Measurements from ENCODE around the gene MYO9B.

The MYO9B gene

DNA sequence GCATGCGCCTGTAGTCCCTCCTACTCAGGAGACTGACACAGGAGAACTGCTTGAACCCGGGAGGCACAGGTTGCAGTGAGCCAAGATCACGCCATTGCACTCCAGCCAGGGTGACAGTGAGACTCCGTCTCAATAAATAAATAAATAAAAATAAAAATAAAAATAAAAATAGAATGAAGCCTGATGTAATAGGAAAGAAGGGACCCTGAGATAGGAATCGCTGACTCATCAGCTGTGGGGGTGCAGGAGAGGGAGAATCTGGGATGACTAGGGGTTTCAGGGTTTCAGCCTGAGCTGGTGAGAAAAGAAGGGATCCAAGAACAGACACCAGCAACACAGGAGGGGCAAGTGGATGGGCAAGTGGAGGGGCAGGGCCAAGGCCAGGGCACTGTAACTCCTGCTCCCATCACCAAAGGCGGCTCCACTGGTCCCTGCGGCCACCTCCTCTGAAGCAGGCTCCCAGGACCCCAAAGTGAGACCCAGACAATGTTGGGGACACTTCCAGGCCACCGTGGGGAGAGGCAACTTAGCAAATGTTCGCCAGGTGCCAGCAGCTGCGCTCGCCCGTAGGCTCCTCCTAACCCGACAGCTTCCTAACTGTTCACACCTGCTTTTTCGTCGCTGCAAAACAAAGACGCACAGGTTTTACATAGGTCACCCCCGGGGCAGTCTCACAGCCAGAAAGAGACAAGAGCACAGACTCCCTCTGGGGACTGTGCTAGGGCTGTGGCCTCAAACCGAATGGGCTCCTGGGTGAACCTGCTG is 1.5 kb upstream of the MYO9B start:
- Histone ChIP-seq H3K36me3 (ENCODE audit: insufficient read depth, low read length) (peaks cover 15% of the 10 kb centered on the region), H3K4me1 (ENCODE audit: insufficient read depth, low read length) (peaks cover 24% of the 10 kb centered on the region), H3K27me3 (ENCODE audit: insufficient read depth, low read length) (no peaks in the 10 kb centered on the region), H2AFZ (ENCODE audit: low read depth, low read length) (no peak overlapping the region), H3K4me3 (ENCODE audit: low read length) (peak overlapping the region; percentile 63), H3K9me3 (ENCODE audit: low read length) (no peaks in the 10 kb centered on the region)

DNA sequence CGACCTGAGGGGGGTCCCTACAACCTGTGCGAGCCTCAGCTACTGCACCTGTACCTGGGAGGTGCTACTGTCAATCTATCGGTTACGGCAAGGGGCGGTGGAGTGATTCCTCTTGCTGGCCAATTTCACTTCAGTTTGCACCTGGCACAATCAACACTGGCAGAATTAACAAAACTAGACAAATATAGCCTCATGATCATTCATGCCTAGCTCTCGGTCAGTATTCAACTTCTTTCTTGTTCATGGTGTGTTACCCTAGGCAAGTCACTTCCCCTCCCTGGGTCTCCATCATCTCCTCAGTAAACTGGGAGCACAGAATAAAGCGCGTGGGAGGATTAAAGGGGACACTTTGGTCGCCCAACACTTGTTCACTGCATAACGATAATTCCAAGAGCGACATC is 943 bp upstream of the MYO9B start:
- Histone ChIP-seq H3K36me3 (ENCODE audit: insufficient read depth, low read length) (peaks cover 14% of the 10 kb centered on the region), H3K9me3 (ENCODE audit: low read length) (no peaks in the 10 kb centered on the region)

DNA sequence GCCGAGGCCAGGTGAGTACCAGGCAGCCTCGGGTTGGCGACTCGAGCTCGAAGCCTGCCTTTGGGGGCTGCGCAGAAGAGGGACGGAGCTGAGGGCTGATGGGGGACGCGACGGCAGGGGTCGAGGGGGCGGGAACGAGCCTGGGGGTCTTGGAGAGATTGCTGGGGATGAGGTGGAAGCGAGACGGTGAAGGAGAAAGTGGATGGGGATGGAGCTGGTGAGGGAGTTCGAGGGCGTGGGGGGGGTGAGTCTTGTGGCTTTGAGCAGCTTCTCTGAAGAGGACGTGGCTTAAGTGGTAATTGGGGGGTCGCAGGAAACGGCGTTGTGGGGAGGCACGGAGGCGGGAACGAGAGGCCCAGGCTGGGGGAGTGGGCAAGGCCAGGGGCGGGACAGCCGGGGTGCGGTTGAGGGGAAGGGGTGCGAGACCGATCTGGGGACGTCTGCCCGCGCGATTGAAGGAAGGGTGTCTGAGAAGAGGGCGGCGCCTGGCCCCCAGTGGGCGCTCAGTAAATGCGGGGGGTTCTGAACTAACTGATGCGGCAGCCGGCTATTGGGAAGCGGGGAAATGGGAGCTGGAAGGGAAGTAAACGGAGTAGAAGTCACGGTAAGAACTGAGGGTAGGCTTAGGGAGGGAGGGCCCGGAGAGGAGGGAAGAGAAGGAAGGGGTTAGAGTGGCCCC is 426 bp downstream of the MYO9B start:
- peaks cover 10% of the 10 kb centered on the region for H3K36me3 ChIP-seq (ENCODE audit: insufficient read depth, low read length)
- peak overlapping the region; percentile 69 for H3K4me3 ChIP-seq (ENCODE audit: low read length)
- peak overlapping the region; percentile 13 for H2AFZ ChIP-seq (ENCODE audit: low read depth, low read length)
- no peaks in the 10 kb centered on the region for H3K27me3 ChIP-seq (ENCODE audit: insufficient read depth, low read length)
- H3K4me1 ChIP-seq (ENCODE audit: insufficient read depth, low read length), result peaks cover 38% of the 10 kb centered on the region
- H3K9me3 ChIP-seq (ENCODE audit: low read length), result no peaks in the 10 kb centered on the region

More for the DNA sequence above, 943 bp upstream of the MYO9B start:
- H3K4me3 ChIP-seq (ENCODE audit: low read length), result peak overlapping the region; percentile 63
- no peaks in the 10 kb centered on the region for H3K27me3 ChIP-seq (ENCODE audit: insufficient read depth, low read length)
- peak overlapping the region; percentile 21 for H2AFZ ChIP-seq (ENCODE audit: low read depth, low read length)
- peaks cover 30% of the 10 kb centered on the region for H3K4me1 ChIP-seq (ENCODE audit: insufficient read depth, low read length)

DNA sequence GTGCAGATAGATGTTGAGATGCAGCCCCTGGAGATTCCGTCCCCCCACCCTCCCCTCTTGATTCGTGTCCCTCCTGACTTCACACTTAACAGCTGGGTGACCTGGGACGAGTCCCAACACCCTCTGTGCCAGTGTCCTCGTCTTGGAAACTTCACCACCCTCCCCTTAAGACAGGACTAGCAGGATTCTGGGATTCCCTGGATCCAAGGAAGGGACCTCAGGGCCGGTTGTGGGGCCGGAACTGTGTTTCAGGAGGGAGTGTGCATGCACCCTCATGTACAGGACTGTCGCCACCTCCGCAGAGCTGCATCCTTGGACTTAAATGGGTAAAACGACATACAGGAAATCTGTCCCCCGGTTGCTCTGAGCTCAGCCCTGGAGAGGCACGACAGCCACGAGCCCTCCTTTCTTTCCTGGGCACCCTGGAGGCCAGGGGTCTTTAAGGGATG is 990 bp downstream of the MYO9B start:
- H3K27me3 ChIP-seq (ENCODE audit: insufficient read depth, low read length), result no peaks in the 10 kb centered on the region
- H3K4me3 ChIP-seq (ENCODE audit: low read length), result peak overlapping the region; percentile 69
- peaks cover 4% of the 10 kb centered on the region for H3K36me3 ChIP-seq (ENCODE audit: insufficient read depth, low read length)
- H3K4me1 ChIP-seq (ENCODE audit: insufficient read depth, low read length), result peaks cover 38% of the 10 kb centered on the region
- H3K9me3 ChIP-seq (ENCODE audit: low read length), result no peaks in the 10 kb centered on the region
- peak overlapping the region; percentile 13 for H2AFZ ChIP-seq (ENCODE audit: low read depth, low read length)

DNA sequence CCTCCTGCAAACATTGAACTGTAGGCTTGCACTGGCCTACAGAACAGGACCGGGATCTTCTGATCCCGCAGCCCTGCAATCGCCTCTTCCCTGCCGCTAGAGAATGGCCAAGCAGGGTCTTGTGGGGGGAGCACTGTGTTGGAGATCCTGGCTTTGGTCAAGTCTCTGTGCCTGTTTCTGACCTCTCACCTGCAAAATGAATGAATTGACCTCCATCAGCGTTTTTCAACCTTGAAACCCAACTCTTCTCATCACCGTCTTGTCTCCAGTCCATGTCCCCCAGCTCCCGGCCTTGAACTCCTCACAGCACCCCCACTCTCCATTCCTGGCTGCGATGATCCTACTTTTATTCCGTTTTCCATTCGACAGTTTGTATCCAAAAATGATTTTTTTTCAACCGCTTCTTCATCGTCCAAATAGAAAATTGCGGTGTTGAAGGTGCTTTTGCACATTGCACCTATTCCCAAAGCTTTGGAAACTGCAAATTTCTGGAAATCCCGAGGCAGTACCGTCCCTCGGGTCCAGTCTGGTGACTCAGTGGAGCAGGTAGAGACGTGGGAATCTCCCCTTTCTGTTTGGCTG is 2.0 kb downstream of the MYO9B start:
- Histone ChIP-seq H3K9me3 (ENCODE audit: low read length) (no peaks in the 10 kb centered on the region), H3K36me3 (ENCODE audit: insufficient read depth, low read length) (no peaks in the 10 kb centered on the region), H3K4me1 (ENCODE audit: insufficient read depth, low read length) (peaks cover 38% of the 10 kb centered on the region), H3K4me3 (ENCODE audit: low read length) (peak overlapping the region; percentile 69), H3K27me3 (ENCODE audit: insufficient read depth, low read length) (no peaks in the 10 kb centered on the region), H2AFZ (ENCODE audit: low read depth, low read length) (no peak overlapping the region)

DNA sequence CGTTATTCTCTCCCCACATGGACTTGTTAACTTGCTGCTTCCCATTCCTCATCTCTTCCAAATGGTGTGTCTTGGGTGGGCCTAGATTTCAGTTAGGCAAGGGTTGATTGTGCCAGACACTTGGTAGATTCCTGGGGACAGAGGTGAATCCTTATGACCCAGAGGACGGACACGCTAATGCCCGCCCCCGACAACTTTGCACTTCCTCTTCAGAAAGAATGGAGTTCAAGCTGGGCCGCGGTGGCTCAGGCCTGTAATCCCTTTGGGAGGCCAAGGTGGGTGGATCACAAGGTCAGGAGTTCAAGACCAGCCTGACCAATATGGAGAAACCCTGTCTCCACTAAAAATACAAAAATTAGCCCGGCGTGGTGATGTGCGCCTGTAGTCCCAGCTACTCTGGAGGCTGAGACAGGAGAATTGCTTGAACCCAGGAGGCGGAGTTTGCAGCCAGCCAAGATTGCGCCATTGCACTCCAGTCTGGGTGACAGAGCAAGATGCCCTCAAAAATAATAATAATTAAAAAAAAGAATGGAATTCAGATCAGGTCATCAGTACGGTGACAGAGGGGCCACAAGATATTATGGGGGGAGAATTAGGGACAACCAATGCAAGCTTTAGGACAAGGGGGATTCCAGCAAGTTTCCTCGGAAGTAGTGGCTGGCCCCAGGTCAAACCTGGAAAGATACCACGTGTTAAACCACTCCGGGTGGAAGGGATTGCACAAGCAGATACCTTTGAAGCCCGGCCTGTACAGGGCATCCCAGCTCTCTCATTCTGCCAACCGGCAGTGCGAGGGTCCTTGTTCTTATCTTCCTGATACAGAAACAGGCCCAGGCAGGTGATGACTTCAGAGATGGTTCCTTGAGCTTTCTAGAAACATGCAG is 2.7 kb downstream of the MYO9B start:
- peaks cover 38% of the 10 kb centered on the region for H3K4me1 ChIP-seq (ENCODE audit: insufficient read depth, low read length)
- peaks cover 2% of the 10 kb centered on the region for H3K36me3 ChIP-seq (ENCODE audit: insufficient read depth, low read length)
- no peak overlapping the region for H2AFZ ChIP-seq (ENCODE audit: low read depth, low read length)
- no peaks in the 10 kb centered on the region for H3K27me3 ChIP-seq (ENCODE audit: insufficient read depth, low read length)
- no peaks in the 10 kb centered on the region for H3K9me3 ChIP-seq (ENCODE audit: low read length)
- H3K4me3 ChIP-seq (ENCODE audit: low read length), result no peak overlapping the region

DNA sequence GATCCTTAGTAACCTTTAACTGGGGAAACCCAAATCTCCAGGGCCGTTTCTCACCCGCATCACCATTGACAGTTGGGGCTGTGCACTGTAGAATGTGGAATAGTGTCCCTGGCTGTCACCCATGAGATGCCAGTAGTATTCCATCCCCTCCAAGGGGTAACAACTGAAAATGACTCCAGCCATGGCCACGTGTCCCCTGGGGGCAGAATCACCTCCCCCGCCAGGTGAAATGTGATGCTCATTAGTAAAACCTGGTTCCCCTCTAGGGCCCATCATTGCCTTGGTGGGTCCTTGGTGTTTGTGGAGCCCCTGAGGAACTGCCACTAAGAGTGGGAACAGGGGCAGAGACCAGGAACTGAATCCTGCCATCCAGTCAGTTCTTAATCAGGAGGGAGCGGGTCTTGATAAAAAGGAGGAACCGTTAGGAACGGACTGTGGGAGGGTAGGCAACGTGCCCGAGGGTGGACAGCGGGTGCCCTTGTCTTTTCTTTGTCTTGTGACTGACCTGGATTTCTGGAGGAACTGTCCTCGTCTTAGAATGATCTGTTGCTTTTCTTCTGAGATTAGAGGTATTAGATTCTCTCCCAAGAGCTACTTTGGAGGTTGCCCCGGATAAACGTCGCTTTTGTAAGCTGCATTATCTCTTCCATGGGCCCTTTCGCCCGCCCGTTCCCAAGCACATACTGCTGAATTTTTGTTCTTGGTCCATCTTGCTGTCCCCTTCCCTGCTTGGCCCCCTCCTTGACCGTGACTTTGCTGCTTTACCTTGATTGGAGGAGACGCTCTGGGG is 3.5 kb downstream of the MYO9B start:
- peaks cover 36% of the 10 kb centered on the region for H3K4me1 ChIP-seq (ENCODE audit: insufficient read depth, low read length)
- H2AFZ ChIP-seq (ENCODE audit: low read depth, low read length), result no peak overlapping the region
- H3K27me3 ChIP-seq (ENCODE audit: insufficient read depth, low read length), result no peaks in the 10 kb centered on the region
- H3K36me3 ChIP-seq (ENCODE audit: insufficient read depth, low read length), result peaks cover 3% of the 10 kb centered on the region
- peak overlapping the region; percentile 44 for H3K4me3 ChIP-seq (ENCODE audit: low read length)
- H3K9me3 ChIP-seq (ENCODE audit: low read length), result no peaks in the 10 kb centered on the region

DNA sequence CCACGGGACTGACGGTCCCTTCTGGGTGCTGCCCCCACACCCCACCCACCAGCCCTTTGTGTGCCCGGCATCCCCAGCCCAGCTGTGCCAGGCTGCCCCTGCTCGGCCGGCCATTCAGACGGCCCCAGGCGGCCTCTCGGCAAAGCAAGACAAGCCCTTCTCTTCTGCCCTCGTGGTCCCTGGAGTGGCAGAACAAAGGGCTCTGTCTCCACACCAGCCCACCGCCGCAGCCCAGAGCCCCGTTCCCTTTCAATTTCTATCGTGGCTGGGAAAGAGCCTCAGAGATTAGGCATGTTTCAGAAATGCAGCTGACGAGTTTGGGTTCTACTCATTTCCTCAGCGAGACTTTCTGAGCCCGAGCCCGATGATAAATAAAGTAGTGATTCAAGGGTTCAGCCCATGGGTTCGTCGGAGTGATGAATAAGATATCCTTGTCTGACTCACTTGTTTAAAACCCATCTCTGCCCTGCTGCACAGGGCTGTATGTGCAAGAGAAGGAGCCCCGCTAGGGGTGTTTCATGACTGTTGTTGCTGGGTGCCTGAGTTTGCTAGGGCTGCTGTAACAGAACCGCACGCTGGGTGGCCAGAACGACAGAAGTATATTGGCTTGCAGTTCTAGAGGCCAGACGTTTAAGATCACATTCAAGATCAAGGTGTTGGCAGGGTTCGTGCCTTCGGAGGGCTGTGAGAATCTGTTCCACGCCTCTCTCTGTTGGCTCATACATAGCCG is 4.3 kb downstream of the MYO9B start:
- no peaks in the 10 kb centered on the region for H3K27me3 ChIP-seq (ENCODE audit: insufficient read depth, low read length)
- H3K36me3 ChIP-seq (ENCODE audit: insufficient read depth, low read length), result peaks cover 3% of the 10 kb centered on the region
- no peaks in the 10 kb centered on the region for H3K9me3 ChIP-seq (ENCODE audit: low read length)
- H3K4me1 ChIP-seq (ENCODE audit: insufficient read depth, low read length), result peaks cover 29% of the 10 kb centered on the region
- peak overlapping the region; percentile 44 for H3K4me3 ChIP-seq (ENCODE audit: low read length)
- no peak overlapping the region for H2AFZ ChIP-seq (ENCODE audit: low read depth, low read length)

DNA sequence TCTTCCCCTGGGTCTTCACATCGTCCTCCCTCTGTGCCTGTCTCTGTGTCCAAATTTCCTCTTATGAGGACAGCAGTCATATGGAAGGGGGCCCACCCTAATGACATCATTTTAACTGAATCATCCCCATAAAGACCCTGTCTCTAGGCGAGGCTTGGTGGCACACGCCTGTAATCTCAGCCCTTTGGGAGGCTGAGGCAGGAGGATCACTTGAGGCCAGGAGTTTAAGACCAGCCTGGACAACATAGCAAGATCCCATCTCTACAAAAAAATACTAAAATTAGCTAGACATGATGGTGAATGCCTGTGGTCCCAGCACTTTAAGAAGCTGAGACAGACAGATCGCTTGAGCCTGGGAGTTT is 4.8 kb downstream of the MYO9B start:
- H3K9me3 ChIP-seq (ENCODE audit: low read length), result no peaks in the 10 kb centered on the region
- H3K36me3 ChIP-seq (ENCODE audit: insufficient read depth, low read length), result peaks cover 3% of the 10 kb centered on the region
- H3K27me3 ChIP-seq (ENCODE audit: insufficient read depth, low read length), result no peaks in the 10 kb centered on the region
- no peak overlapping the region for H2AFZ ChIP-seq (ENCODE audit: low read depth, low read length)
- H3K4me1 ChIP-seq (ENCODE audit: insufficient read depth, low read length), result peaks cover 29% of the 10 kb centered on the region
- peak overlapping the region; percentile 44 for H3K4me3 ChIP-seq (ENCODE audit: low read length)

DNA sequence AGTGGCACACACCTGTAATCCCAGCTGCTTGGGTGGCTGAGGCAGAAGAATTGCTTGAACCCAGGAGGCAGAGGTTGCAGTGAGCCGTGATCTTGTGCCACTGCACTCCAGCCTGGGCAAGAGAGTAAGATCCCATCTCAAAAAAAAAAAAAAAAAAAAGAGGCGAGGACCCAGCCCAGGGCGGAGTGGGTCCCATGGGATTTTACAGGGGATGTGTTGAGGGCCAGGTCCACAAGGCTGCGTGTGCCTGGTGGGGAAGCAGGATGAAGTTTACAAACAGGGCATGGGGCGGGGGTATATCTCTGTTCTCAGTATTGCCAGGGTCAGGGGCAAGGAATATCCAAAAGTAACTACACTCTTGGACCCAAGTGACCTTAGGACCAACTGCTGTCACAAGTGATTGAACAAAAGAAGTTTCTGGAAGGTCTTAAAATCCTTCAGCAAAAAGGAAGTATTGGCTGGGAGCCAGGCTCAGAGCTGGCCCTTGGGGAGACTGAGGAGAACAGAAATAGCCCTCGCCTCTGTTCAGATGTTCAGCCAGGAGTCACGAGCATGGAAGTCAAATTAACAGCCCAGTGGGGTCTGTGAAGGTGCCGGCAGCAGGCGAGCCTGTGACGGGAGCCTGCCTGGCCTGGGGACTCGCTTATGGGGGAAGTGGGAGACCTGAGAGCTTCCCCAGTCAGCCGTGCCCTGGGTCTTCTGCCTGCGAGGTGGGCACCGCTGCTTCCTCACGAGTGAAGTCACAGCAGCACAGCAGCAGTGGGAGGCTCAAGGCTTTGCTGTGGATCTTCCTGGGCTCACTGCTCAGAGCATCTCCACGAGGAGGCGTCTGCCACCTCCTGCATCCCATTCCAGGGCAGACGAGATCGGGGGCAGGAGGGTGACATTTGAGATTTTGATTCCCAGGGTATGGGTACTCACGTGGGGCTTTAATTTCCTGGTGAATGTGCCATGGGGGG is 6.4 kb downstream of the MYO9B start:
- Histone ChIP-seq H3K27me3 (ENCODE audit: insufficient read depth, low read length) (no peaks in the 10 kb centered on the region), H3K4me3 (ENCODE audit: low read length) (no peak overlapping the region), H3K36me3 (ENCODE audit: insufficient read depth, low read length) (peaks cover 12% of the 10 kb centered on the region), H3K4me1 (ENCODE audit: insufficient read depth, low read length) (peaks cover 23% of the 10 kb centered on the region), H2AFZ (ENCODE audit: low read depth, low read length) (no peak overlapping the region), H3K9me3 (ENCODE audit: low read length) (peaks cover 2% of the 10 kb centered on the region)

DNA sequence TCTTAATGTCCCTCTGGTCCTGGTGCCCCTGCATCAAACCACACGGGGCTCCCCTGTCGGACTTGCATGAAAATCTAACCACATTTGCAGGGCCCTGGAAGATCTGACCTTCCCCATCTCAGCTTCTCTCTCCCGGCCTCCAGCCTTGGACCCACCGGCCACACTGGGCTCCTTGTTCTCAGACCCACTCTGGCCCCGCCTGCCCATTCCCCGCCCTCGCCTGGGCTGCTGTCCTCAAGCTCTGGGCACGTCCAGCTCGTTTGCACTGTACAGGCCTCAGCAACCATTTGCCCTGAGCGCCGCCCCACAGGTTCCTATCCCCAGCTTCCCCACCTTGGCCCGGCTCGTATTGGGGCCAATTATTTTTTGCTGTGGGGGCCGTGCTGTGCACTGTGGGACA is 10.5 kb downstream of the MYO9B start:
- Histone ChIP-seq H3K9me3 (ENCODE audit: low read length) (peaks cover 3% of the 10 kb centered on the region), H2AFZ (ENCODE audit: low read depth, low read length) (no peak overlapping the region), H3K27me3 (ENCODE audit: insufficient read depth, low read length) (no peaks in the 10 kb centered on the region), H3K4me3 (ENCODE audit: low read length) (no peak overlapping the region), H3K36me3 (ENCODE audit: insufficient read depth, low read length) (peaks cover 20% of the 10 kb centered on the region), H3K4me1 (ENCODE audit: insufficient read depth, low read length) (no peaks in the 10 kb centered on the region)
